Measurements from ENCODE around the gene BIRC6.

Gene BIRC6

GRCh38 chr2:32559136-32559535, 202.3 kb downstream of the BIRC6 start:
- DNase-seq (ENCODE audit: extremely low spot score): no peak
- POLR2A ChIA-PET: interaction anchor here (0.6 kb wide), 1 partner anchor 518 kb away, joined by 3 read pairs; no protein-coding TSS in a partner anchor
- CTCF ChIA-PET: interaction anchor here (1.0 to 1.2 kb wide), 3 partner anchors 16 to 813 kb away, joined by 3 read pairs; no protein-coding TSS in a partner anchor
- no peak for TF ChIP-seq CTCF (IDR thresholded peaks at IDR 0.05; ENCODE audit: control extremely low read depth, extremely low read depth, low read depth, missing control alignments)

- CTCF ChIA-PET: interaction anchor here (0.7 kb wide), 1 partner anchor 818 kb away, joined by 3 read pairs; no protein-coding TSS in a partner anchor
- POLR2A ChIA-PET: no interaction called here
- TF ChIP-seq CTCF (IDR thresholded peaks at IDR 0.05; ENCODE audit: control extremely low read depth, extremely low read depth, low read depth, missing control alignments): no peak
- no peak for DNase-seq (ENCODE audit: extremely low spot score)
These were observed 206.1 kb downstream of the BIRC6 start for GRCh38 chr2:32562906-32563305.

GRCh38 chr2:32564417-32565035, 207.7 kb downstream of the BIRC6 start:
- ChIA-PET CTCF (no interaction called here), POLR2A (no interaction called here)
- no peak for DNase-seq (ENCODE audit: extremely low spot score)
- TF ChIP-seq CTCF (IDR thresholded peaks at IDR 0.05; ENCODE audit: control extremely low read depth, extremely low read depth, low read depth, missing control alignments): no peak

- DNase-seq (ENCODE audit: extremely low spot score): no peak
- CTCF ChIA-PET: no interaction called here
- no peak for TF ChIP-seq CTCF (IDR thresholded peaks at IDR 0.05; ENCODE audit: control extremely low read depth, extremely low read depth, low read depth, missing control alignments)
- POLR2A ChIA-PET: no interaction called here
These were observed 209.1 kb downstream of the BIRC6 start for GRCh38 chr2:32565902-32566301.

- no peak for TF ChIP-seq CTCF (IDR thresholded peaks at IDR 0.05; ENCODE audit: control extremely low read depth, extremely low read depth, low read depth, missing control alignments)
- CTCF ChIA-PET: interaction anchor here (1.0 to 1.2 kb wide), 3 partner anchors 11 to 18 kb away, joined by 3 read pairs; no protein-coding TSS in a partner anchor
- POLR2A ChIA-PET: no interaction called here
- no peak for DNase-seq (ENCODE audit: extremely low spot score)
These were observed 215.2 kb downstream of the BIRC6 start for GRCh38 chr2:32572030-32572429.

- no peak for TF ChIP-seq CTCF (IDR thresholded peaks at IDR 0.05; ENCODE audit: control extremely low read depth, extremely low read depth, low read depth, missing control alignments)
- CTCF ChIA-PET: interaction anchor here (1.0 to 1.2 kb wide), 2 partner anchors 17 kb away, joined by 3 read pairs; no protein-coding TSS in a partner anchor
- POLR2A ChIA-PET: no interaction called here
- no peak for DNase-seq (ENCODE audit: extremely low spot score)
These were observed 215.9 kb downstream of the BIRC6 start for GRCh38 chr2:32572737-32573136.
